ENCODE measurements around the gene SULF2.
"Not testable (repeated sequence)": the region's sequence is repeated elsewhere in the genome, so short reads cannot be mapped to it uniquely, and the experiment has no call there.

SULF2 gene

DNA sequence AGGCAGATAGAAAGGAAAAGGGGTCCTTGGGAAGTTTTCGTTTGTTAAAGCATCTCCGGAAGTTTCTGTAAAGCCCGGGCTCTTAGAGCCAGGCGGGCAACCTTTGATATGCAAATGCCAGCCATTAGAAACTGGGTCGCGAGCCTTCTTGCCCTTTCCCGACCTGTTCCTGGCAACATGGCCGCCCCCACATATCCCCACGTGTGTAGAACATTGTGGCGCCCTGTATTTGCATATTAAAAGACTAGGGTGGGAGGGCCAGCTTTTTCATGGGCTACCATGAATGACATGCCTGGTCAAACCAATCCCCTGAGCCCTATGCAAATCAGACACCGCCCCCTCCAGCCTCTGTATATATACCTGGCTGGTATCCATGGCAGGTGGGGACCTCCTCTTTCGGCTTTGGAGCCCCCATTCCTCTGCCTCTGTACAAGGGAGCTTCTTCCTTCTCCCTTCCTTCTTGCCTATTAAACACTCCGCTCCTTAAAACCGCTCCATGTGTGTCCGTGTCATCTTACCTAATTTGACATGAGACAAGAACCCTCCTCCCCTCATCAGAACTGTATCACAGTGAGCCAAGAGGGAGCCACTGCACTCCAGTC is 19.0 kb upstream of the SULF2 start:
- not testable (repeated sequence) for DNase-seq

DNA sequence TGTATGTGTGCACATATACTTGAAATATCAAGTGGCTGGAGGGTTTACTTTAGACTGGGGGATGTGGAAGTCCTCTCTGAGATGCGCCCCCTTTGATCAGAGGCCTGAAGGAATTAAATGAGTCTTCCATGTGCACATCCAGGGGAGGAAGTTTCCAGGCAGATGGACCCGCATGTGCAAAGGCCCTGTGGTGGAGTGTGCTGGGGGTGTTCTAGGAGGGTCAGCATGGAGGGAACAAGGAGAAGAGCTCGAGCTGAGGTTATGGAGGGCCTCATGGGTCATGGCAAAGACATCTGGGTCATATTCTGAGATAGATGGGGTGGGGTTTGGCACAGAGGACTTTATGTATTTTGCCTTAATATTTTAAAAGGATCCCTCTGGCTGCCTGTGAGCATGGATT is 17.7 kb upstream of the SULF2 start:
- DNase-seq = no peak

DNA sequence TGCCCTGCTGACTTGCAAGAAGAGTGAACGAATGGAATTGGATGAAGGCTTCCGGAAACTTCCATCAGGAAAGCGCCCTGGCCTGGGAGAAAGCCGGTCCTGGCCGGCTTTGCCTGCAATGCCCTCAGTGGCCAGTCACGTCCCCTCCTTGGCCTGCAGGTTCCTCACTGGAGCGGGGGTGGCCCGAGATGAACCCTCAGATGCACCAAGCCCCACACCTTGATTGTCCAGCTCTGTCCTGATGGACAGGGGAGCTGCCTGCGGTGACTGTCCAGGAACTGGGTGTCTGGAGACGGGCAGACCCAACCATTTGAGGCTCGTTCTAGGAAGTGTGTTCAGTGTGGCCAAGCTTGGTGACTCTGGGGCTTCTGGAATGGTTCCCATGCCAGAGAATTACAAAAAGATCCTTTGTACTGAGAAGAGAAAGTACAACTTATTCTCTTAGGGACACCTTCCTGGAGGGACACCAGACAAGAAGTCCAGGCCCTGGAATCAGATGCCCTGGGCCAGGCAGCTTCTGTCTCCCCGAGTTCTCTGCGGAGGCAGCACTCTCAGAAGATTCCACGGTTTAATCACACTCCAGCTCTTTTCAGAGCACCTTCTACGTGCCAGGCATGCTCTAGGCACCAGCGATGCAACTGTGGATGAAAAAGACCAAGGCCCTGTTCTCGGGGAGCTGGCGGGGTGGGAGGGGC is 17.1 kb upstream of the SULF2 start:
- DNase-seq = no peak

DNA sequence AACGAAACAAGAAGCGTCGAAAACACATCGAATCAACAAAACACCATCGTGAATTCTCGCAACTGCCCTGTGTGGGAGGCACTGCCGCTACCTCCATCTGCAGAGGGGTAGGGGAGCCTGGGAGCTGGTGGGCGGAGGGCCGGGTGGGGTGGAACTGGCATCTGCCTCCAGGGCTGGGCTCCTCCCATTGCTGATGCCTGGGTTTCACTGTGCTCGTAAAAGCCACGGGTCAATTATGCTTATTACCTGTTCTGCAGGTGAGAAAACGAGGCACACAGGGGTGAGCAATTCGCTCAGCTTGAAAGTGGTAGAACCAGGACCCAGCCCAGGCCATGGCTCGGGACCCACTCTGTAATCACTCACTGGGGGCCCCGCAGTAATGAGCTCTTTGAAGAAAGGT is 16.5 kb upstream of the SULF2 start:
- DNase-seq = no peak

DNA sequence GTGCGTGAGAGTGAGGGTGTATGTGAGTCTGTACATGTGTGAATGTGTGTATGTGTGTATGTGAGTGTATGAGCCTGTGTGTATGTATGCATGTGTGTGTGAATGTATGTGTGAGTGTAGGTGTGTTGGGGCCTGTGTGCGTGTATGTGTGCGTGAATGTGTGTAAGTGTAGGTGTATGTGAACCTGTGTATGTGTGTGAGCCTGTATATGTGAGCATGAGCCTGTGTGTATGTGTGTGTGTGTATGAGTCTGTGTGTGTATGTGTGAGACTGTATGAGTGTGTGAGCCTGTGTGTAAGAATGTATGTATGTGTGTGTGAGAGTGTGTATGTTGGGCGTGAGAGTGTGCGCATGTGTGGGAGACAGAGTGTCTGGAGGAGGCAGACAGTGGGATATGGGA is 15.8 kb upstream of the SULF2 start:
- no peak for DNase-seq

DNA sequence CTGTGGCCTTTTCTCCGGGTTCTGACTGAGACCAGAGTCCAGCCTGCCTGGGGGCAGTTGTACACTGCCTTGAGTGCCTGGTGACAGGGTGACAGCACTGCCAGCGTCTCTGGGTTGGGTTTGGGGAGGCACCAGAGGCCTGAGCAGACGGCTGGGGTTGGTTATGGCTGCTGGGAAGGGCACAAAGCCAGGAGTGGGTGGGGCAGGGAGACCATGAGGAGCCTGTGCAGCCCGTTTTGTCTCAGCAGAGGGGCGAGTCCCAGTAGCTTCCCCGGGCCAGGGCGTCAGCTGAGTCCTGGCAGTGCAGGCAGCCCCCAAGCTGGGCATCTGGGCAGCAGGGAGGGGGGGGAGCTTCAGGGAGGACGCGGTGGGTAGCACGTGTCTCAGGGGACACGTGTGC is 15.3 kb upstream of the SULF2 start:
- DNase-seq = no peak

DNA sequence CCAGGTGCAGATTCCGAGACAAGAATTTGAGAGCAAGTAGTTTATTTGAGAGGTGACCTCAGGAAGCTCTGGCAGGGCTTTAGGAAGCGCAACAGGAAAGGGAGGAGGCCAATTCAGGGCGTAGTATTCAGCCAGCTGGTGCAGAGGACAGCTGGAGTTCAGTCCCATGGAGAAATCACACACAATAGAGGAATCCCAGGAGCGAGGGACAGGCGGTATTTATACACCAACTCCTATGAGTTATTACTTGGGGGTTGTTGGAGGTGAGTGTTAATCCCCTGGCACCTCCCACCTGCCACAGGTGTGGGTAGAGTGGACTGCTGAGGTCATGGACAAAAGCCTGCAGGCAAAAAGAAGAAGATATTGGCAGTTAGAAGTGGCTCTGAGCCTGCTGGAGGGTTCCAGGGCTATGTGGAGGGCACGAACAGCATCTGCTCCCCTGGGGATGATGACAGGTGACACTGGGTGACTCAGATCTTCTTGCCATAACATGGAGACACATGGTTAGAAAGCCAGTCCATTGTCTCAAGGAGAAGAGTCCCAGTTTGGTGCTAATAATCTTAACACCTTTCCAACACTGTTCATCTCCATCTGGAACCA is 13.9 kb upstream of the SULF2 start:
- no peak for DNase-seq

DNA sequence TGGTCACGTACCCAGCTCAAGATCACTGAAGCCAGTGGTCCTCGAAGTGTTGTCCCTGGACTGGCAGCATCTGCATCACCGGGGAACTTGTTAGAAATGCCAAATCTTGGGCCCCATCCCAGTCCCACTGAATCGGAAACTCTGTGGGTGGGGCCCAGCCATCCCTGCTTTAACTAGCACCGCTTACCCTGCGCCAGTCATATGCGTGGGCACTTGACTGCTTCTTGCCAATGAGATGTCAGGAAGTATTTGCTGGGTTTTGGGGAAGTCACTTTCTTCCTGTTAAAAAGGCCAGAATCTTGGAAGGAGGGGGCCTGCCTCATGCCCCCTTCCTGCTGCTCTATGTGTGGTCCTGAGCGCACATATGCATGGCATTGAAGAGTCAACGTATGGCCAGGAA is 11.7 kb upstream of the SULF2 start:
- peak; percentile 66 to 83 (median 82) for DNase-seq

DNA sequence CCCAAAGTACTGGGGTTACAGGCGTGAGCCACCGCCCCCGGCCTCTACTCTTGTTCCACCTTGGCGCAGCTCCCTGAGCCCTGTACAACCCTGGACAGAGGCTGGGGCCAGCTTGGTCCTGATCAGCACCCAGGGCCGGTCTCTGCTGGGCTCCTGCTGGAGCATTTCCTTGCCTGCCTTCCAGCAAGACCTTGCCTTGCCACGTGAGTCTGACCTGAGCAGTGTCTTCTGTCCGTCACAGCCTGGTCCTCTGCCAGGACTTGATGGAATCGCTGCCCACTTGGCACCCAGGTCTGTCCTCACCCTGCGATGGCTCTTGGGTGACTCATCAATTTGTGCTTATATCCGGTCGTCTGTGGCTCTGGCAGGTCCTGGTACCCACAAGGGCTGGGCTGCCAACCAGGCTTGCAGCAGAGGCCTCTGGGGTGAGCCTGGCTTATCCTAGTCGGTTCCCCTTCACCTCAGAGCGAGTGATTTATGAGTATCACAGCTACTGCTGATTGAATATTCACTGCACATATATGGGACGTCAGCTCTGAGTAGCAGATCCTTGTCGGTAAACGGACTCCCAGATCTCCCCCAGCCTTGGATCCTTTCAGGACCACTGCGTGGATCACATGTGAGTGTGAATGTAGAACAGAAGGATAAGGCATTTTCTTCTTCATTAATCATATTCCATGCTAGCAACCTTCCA is 10.1 kb upstream of the SULF2 start:
- no peak for DNase-seq

DNA sequence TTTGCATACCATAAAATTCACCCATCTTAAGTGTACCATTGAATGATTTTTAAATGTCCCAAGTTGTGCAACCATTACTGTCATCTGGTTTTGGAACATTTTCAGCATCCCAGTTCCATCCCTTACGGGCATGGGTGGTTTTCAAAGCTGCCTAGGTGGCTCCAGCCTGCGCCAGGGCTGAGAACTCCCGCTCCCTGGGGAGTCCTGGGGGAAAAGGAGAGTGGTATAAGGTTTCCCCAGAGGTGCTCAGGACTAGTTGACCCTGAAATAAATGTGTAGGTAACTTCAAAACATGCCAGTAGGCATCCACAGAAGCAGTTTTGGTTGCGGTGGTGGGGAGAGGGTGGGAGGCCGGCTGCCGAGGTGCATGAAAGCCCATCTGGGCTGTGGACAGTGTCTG is 9.0 kb upstream of the SULF2 start:
- not testable (repeated sequence) for DNase-seq

DNA sequence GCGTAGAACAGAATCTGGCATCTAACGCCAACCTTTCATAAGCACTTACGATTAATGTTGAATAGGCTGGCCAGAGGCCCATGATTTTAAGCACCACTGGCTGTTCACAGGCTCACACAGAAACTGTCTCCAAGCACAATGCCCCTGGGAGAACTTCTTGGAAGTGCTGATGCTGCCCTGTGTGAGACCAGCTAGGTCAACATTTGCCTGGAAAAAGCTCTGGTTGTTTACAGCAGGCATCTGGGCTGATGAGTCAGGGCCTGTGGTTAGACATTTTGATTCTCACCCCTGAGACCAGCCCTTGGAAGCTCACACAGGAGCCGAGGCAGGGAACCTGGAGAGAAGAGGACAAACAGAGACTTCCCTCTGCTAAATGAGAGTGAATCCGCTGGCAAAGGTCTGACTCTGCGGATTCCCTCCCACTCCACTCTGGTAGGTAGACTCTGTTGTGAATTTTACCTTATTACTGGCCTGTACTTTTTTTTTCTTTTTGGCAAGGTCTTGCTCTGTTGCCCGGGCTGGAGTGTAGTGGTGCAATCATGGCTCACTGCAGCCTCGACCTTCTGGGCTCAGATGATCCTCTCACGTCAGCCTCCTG is 6.8 kb upstream of the SULF2 start:
- no peak for DNase-seq

DNA sequence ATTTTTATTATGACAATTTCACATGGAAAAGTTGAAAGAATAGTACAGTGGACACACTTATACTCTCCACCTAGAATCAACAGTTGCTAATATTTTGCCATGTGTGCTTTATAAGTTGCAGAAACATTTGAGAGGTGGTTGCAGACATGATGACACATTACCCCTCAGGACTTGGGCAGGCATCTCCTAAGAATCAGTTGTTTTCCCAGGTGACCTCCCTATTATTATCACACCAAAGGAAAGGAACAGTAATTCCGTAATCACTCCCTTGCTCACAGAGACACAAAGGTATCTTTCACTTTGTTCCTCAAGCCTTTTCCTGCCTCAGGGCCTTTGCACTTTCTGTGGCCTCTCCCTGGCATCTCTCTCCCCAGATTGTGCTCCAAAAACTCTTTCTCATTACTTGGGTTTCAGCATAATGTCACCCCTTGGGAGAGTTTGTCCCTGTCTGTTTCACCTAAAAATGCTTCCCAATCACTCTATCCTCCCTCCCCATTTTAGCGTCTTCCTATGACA is 5.9 kb upstream of the SULF2 start:
- DNase-seq = no peak

DNA sequence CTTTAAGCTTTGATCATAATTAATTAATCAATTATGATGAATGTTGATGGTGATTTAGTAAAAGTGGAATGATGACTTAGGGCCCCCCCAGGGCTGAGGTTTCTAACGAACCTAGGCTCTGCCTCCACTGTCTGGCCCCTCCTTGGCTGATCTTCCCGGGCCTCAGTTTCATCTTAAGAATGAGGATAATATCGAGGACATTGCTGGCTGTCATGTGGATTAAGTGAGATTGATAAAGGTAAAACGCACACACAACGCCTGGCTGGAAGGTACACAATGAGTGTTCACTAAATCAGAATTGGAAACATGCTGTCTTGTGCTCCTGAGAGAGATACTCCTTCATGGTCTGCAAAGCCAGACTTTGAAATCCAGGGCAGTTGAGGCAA is 5.3 kb upstream of the SULF2 start:
- no peak for DNase-seq

DNA sequence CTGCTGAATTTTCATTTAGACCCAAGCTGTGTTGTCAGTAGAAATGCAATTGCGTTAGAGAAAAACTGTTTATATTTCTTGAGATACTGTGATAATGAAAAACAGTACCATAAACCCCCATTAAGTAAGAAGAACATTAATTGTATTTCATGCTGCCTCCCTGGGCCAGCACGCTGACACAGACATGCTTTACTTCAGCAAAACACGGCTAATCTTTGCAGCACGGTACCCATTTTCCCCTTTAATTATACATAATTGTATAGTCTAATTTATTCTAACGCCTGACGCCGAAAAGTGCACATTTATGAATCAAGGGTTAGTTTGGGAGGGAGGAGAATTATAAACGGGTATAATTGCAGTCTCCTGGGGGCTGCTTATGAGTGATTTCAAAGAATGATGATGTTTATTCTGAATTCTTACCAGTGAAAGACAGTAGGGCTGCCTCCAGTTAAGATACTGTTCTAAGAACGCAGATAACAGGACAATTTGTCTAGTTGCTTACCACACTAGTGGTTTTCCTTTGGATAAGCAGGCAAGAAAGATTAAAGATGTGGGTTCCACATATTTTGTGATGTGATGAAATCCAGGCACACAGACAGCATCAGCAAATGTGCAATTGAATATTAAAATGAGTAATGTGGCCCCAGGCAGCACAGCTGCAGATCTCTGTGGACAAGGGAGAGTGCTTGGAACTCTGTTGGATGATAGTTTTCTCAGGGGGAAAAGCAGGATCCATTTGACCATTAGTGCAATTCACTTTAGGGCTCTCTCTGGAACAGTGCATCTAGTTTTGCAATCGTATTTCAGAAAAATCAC is 4.7 kb upstream of the SULF2 start:
- no peak for DNase-seq

DNA sequence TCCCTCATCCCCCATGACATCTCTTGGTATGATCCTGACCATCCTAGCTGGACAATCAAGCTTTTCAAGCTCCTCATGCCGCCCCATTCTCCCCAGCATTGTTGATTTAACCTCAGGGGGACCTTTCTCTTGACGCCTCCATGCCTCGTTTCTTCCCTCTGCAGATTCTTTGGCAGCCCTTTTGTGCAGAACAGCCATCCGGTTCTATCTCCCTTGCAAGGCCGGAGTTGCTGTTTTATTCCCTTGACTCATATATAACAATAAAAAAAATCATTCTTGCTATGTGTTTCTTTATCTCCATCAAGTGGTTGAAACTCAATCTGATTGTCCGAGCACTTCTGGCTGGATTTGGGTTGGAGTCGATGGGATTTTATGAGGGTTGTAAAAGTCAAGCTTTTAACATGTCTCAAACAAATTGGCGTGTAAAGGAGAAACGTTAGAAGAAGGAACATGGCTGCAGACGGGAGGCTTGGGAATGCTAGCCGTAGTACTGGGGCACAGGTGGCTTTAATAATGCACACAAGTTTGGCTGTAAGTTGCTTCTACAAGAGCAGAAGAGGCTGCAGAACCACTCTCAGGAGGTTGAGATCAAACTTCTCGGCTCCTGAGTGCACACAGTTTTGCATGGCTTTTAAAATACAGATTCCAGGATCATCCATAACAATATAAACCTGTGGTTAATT is 3.9 kb upstream of the SULF2 start:
- DNase-seq = no peak

DNA sequence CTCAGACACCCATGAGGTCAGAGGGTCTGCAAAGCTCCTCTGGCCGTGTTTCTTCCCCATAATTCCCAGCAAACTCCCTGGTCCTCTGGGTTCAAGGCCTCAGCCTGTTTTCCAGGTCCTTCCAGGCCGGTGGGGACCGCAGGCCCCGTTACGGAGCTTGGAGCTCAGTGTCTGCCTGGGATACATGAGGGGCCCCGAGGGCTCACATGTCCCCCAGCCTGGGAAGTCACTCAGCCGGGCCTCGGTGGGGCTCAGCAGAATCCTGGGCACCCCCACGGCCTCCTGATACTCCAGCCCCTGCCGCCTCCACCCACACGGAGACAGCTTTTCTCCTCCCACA is 3.4 kb upstream of the SULF2 start:
- DNase-seq = no peak

DNA sequence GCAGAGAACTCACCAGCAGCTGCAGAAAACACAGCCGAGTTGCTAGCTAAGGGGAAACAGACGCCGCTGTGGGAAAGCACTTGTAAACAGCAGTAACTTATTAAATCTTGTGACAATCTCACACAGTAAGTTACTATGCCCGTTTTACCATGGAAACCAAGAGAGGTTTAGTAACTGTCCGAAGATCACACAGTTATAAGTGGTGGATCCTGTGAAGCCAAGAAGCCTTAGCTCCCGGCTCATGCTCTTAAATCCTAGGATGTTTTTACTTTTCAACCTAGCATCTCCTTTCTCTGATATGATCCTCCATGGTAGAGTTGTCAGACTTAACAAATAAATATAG is 1.5 kb upstream of the SULF2 start:
- no peak for DNase-seq

DNA sequence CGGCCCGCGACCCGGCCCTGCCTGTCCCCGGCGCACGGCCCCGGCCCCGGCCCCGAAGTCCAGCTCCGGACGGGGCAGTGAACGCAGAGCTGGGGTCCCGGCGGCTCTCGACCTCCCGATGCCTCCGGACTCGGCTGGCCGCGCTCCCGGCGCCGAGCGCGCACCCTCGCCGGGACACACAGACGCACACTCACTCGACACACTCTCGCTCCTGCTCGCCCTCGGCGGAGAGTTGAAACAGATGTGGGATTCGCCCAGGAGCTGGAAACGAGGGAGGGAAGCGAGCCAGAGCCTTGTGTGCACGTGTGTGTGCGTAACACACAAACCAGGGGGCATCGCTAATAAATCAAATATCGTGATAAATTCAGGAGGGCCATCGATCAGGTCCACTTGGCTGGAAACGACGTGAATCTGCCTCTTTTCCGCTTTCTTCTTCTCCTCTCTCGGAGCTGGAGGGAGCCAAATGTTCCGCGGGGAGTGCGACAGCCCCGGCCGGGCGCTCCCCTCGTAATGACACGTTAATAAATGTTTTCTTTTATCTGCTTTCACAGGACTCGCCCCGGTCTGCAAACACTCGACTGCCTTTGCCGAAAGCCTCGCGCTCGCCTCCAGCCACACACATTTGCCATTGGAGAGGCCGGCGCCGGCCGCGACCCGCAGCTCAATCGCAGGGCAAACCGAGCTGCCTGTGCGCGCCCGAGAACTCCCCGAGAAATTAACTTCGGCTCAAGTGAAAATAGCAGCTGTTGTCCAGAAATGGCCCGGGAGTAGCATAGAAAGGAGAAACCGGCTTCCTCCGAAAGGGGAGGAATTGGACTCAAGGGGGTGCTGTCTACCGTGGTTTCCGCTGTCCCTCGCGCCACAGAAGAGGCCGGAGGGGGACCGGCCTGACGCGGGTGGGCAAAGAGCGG is 828 bp upstream of the SULF2 start:
- DNase-seq = peak; percentile 79 to 90 (median 86)

DNA sequence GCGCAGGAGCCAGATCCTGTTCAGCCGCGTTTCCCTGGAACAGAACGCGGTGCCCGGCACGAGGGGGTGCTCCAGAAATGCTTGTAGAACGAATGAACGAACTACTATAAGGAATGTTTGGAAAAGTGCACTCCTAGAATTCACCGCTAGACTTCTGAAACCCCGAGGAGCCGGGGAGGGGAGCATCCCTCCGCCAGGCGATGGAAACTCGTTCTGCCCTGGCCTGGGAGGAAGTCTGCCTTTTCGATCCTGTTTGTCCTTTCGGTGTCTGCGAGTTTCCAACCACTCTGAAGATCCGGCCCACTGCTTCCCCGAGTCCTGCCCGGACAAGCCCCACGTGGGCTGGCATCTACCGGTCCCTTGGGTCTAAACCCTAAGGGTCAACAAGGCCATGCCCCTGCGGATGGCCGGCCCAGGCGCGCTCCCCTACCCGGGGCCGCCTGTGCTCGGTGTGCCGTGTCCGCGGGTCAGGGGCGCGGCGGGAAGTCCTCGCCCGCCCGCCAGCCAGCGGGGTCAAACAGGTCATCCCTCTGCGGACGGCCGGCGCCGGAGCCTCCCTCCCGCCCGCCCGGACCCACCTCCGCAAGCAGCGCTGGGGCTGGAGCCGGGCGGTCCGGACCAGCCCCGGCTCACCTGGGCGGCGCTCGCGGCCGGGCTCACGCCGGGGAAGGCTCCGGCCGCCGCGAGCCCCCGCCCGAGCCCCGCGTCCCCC is 526 bp downstream of the SULF2 start:
- peak; percentile 43 to 64 (median 60) for DNase-seq

Data from suppressor macrophage (primary cell).